Measurements from ENCODE around the gene TESPA1.

TESPA1 gene

DNA sequence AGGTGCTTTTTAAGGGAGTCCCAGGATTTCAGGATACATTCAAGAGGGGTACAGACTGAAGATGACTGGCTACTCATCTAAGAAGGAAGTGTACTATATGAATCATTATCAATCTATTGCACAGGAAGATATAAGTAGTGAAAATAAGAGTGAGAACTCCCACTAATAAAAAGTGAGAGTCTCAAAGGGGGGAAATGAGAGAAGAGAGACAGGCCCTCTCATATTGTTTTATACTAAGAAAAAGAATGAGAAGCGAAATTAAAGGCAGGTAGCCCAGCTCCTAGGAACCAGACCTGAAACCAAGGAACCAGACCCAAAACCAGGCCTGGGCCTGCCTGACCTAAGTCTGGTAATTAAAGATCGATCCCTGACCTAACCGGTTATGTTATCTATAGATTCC lies 54.6 kb downstream of the TESPA1 start:
- TF ChIP-seq, protein P1, sequence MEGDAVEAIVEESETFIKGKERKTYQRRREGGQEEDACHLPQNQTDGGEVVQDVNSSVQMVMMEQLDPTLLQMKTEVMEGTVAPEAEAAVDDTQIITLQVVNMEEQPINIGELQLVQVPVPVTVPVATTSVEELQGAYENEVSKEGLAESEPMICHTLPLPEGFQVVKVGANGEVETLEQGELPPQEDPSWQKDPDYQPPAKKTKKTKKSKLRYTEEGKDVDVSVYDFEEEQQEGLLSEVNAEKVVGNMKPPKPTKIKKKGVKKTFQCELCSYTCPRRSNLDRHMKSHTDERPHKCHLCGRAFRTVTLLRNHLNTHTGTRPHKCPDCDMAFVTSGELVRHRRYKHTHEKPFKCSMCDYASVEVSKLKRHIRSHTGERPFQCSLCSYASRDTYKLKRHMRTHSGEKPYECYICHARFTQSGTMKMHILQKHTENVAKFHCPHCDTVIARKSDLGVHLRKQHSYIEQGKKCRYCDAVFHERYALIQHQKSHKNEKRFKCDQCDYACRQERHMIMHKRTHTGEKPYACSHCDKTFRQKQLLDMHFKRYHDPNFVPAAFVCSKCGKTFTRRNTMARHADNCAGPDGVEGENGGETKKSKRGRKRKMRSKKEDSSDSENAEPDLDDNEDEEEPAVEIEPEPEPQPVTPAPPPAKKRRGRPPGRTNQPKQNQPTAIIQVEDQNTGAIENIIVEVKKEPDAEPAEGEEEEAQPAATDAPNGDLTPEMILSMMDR (IDR thresholded peaks at IDR 0.05), result no peak

DNA sequence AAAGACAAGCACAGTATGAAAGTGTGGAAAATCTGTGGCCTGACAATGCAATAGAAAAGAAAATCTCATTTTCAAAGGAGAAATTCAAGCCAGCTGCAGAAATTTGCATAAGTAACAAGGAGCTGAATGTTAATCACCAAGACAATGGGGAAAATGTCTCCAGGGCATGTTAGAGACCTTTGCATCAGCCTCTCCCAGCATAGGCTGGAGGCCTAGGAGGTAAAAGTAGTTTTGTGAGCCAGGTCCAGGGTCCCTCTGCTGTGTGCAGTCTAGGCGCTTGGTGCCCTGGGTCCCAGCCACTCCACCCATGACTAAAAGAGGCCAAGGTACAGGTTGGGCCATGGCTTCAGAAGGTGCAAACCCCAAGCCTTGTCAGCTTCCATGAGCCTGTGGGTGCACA lies 58.3 kb downstream of the TESPA1 start:
- TF ChIP-seq, protein P1 (IDR thresholded peaks at IDR 0.05), result no peak

DNA sequence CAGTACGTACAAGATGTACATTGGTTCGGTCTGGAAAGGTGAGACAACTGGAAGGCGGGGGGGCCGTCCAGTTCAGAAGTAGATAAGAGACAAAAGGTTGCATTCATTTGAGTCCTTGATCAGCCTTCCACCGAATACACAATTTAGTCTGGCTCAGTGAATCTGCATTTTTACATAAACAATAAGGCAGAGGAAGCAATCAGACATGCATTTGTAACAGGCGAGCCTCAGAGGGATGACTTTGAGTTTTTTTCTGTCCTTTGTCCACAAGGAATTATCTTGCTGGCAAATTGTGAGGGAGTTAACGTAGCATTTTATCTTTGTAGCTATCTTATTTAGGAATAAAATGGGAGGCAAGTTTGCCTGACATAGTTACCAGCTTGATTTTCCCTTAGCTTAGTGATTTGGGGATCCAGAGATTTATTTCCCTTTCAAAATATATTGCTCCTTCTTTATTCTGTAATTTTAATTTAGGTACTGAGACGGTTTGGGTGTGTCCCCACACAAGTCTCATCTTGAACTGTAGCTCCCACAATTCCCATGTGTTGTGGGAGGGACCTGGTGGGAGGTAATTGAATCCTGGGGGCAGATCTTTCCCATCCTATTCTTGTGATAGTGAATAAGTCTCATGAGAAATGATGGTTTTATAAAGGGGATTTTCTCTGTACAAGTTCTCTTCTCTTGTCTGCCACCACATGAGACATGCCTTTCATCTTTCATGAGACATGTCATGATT lies 59.4 kb downstream of the TESPA1 start:
- TF ChIP-seq, protein P1 (IDR thresholded peaks at IDR 0.05), result no peak

DNA sequence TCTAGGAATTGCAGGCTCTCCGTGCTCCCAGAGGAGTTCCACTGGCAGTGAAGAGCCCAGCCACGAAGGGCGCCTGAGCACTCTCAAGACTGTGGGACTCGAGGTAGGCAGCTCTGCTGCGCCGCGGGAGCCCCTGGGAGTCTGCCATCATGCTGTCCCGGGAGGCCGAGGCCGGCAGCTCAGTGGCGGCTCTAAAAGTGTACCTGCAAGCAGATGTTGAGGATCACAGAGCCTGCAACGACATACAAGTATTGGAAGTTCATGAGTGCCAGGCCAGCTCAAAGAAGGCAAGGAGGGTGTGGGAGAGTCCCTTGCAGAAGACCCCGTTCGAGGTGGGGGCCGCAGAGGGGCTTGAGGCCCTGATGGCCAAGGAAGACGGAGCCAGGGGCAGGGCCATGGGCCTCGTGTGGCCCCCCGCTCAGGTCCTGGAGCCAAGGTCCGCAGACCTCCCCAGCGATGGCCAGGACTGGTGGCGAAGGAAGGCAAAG lies 67.5 kb downstream of the TESPA1 start:
- TF ChIP-seq, protein P1 (IDR thresholded peaks at IDR 0.05), result no peak
